Thyroid gland (tissue), 4 donors: ENCODE measurements around the gene RALGAPB. TPM values are rescaled to one million over a fixed set of nuclear protein-coding genes. Genes with fewer than 3 reads are reported as not detected.

ENCODE experiments used
- DNase-seq, 2 donors: peaks; one replicate each; pipeline ENCODE4 v3.0.0-alpha.2; 2019
- H3K27ac ChIP-seq, 3 donors: fragments of 200-600 bp; sonication (generic); 1 replicate in 2 of 3; 2 replicates in 1 of 3; pipeline ENCODE4 v1.5.1; 2016 to 2019; ENCODE audit warnings: mild to moderate bottlenecking in 1 of 3, moderate library complexity in 1 of 3
- H3K27me3 ChIP-seq: fragments of 200-600 bp; sonication (generic); one replicate; pipeline ENCODE4 v1.5.1; 2019
- H3K36me3 ChIP-seq, 2 donors: fragments of 200-600 bp; sonication (generic); one replicate each; pipeline ENCODE4 v1.5.1; 2016 to 2019
- H3K4me1 ChIP-seq, 2 donors: fragments of 200-600 bp; sonication (generic); one replicate each; pipeline ENCODE4 v1.5.1; 2017 to 2019
- H3K4me3 ChIP-seq, 3 donors: fragments of 200-600 bp; sonication (generic); replicated peaks in 1 of 3; 1 replicate in 2 of 3; 2 replicates in 1 of 3; pipeline ENCODE4 v1.5.1; 2016; ENCODE audit warnings: mild to moderate bottlenecking in 1 of 3
- H3K9me3 ChIP-seq: fragments of 200-600 bp; sonication (generic); one replicate; pipeline ENCODE4 v1.5.1; 2017
- POLR2A ChIP-seq, 2 donors: fragments of 450-650 bp; IDR thresholded peaks; one replicate each; pipeline ENCODE4 v1.6.1; 2017; ENCODE audit warnings: antibody characterized with exemption in 2 of 2, mild to moderate bottlenecking in 2 of 2, moderate library complexity in 1 of 2
- WGBS, 2 donors: methylation state at CpG; one replicate each; pipeline ENCODE4 v1.1.5; 2017; 5-methylcytosine and 5-hydroxymethylcytosine counted together
- intact Hi-C: fragments of 100-400 bp; cut with DNase I; formaldehyde crosslinking; loops from one replicate; pipeline ENCODE4 v1.15.1; 2023
- total RNA-seq, 4 donors: library from RNA; depleted of rRNA; stranded (reverse); fragments of >200 nt; gene quantifications; one replicate each; pipeline ENCODE4 v1.2.3, GENCODE V29; 2016
- TF ChIP-seq, protein P1 (sequence below), 6 experiments: fragments of 200-600 bp in 3 of 6; fragments of 450-650 bp in 3 of 6; sonication (generic) in 3 of 6; IDR thresholded peaks; one replicate each; pipeline ENCODE4 v1.5.1; 2016 to 2019; ENCODE audit warnings: antibody characterized with exemption in 6 of 6, mild to moderate bottlenecking in 2 of 6, inconsistent platforms in 1 of 6, moderate library complexity in 1 of 6

RALGAPB gene
- total RNA-seq, 4 donors from 2014 or later = 53.6 to 79.8 (median 62.1) TPM

GRCh38 chr20:38485041-38485440 is 12.4 kb downstream of the RALGAPB start:
- no peaks in the 10 kb centered on the region for H3K9me3 ChIP-seq
- TF ChIP-seq POLR2A (IDR thresholded peaks at IDR 0.05) = no peak
- TF ChIP-seq, protein P1, sequence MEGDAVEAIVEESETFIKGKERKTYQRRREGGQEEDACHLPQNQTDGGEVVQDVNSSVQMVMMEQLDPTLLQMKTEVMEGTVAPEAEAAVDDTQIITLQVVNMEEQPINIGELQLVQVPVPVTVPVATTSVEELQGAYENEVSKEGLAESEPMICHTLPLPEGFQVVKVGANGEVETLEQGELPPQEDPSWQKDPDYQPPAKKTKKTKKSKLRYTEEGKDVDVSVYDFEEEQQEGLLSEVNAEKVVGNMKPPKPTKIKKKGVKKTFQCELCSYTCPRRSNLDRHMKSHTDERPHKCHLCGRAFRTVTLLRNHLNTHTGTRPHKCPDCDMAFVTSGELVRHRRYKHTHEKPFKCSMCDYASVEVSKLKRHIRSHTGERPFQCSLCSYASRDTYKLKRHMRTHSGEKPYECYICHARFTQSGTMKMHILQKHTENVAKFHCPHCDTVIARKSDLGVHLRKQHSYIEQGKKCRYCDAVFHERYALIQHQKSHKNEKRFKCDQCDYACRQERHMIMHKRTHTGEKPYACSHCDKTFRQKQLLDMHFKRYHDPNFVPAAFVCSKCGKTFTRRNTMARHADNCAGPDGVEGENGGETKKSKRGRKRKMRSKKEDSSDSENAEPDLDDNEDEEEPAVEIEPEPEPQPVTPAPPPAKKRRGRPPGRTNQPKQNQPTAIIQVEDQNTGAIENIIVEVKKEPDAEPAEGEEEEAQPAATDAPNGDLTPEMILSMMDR (IDR thresholded peaks at IDR 0.05) = no peak
- H3K36me3 ChIP-seq = peaks cover 7 to 9% of the 10 kb centered on the region in 2 donors
- no peaks in the 10 kb centered on the region for H3K27me3 ChIP-seq
- H3K4me3 ChIP-seq = no peak overlapping the region
- peaks cover 0 to 4% of the 10 kb centered on the region in 2 donors for H3K4me1 ChIP-seq
- intact Hi-C loops = no loop called here
- DNase-seq = no peak
- H3K27ac ChIP-seq = no peak overlapping the region

DNA sequence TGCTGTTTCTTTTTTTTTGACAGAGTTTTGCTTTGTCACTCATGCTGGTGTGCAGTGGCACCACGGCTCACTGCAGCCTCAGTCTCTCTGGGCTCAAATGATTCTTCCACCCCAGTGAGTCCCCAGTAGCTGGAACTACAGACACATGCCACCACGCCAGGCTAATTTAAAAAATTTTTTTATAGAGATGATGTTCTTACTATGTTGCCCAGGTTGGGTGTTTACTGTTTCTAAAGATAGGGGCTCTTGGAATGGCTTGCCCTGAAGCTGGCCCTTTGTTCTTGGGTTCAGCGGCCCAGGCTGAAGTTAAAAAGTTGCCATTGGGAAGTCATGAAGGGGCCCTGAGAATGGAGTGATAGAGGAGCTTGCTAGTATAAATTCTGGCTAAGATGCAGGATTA is 16.5 kb downstream of the RALGAPB start:
- Histone ChIP-seq H3K4me3 (no peak overlapping the region), H3K4me1 (peaks cover 0 to 4% of the 10 kb centered on the region in 2 donors), H3K27ac (no peak overlapping the region), H3K27me3 (no peaks in the 10 kb centered on the region), H3K36me3 (peaks cover 15 to 17% of the 10 kb centered on the region in 2 donors), H3K9me3 (no peaks in the 10 kb centered on the region)
- intact Hi-C loops = no loop called here
- TF ChIP-seq POLR2A (IDR thresholded peaks at IDR 0.05) = no peak
- TF ChIP-seq, protein P1 (IDR thresholded peaks at IDR 0.05) = no peak
- no peak for DNase-seq
- WGBS, 2 donors = 95 to 98% methylated on average over 3 of the region's 3 CpGs

DNA sequence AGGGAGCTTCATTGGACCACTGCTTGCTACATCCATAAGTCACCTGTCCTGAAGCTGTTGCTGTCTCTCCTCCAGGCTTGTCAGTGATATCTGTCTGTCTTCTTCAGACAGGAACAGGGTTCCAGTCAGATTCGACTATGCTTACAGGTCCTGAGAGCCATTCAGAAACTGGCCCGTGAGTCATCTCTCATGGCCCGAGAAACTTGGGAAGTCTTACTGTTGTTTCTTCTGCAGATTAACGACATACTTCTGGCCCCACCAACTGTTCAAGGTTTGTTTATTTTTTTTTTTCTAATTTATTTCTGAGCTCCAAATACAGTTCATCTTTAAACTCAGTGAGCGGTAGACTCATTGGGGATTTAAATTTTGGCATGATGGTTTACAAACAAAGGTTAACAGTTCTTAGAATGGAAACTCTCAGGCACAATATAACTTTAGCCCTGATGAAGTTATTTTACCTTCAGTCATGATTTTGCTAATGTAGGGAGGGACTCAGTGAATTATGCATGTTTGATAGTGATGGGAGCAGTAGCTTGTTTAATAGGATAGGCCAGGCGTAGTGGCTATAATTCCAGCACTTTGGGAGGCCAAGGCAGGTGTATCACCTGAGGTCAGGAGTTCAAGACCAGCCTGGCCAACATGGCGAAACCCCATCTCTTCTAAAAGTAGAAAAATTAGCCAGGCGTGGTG is 24.7 kb downstream of the RALGAPB start:
- no peaks in the 10 kb centered on the region for H3K9me3 ChIP-seq
- TF ChIP-seq, protein P1 (IDR thresholded peaks at IDR 0.05) = no peak
- no peak for TF ChIP-seq POLR2A (IDR thresholded peaks at IDR 0.05)
- H3K27ac ChIP-seq = no peak overlapping the region
- 91 to 96% methylated on average over 8 of the region's 8 CpGs for WGBS, 2 donors
- no peaks in the 10 kb centered on the region for H3K27me3 ChIP-seq
- H3K4me1 ChIP-seq = no peaks in the 10 kb centered on the region
- no peak overlapping the region for H3K4me3 ChIP-seq
- peaks cover 5 to 23% of the 10 kb centered on the region in 2 donors for H3K36me3 ChIP-seq
- no peak for DNase-seq
- intact Hi-C loops = no loop called here

- intact Hi-C loops = no loop called here
- TF ChIP-seq, protein P1 (IDR thresholded peaks at IDR 0.05) = no peak
- TF ChIP-seq POLR2A (IDR thresholded peaks at IDR 0.05) = no peak
- H3K4me1 ChIP-seq = no peaks in the 10 kb centered on the region
- no peak for DNase-seq
- 91 to 97% methylated on average over 1 of the region's 1 CpG for WGBS, 2 donors
- H3K4me3 ChIP-seq = no peak overlapping the region
- no peaks in the 10 kb centered on the region for H3K27me3 ChIP-seq
- no peak overlapping the region for H3K27ac ChIP-seq
- peaks cover 0 to 20% of the 10 kb centered on the region in 2 donors for H3K36me3 ChIP-seq
- no peaks in the 10 kb centered on the region for H3K9me3 ChIP-seq
These were observed 26.3 kb downstream of the RALGAPB start for GRCh38 chr20:38498909-38499308.

- 43 to 83% methylated on average over 1 of the region's 1 CpG for WGBS, 2 donors
- H3K27ac ChIP-seq = no peak overlapping the region
- no peak overlapping the region for H3K4me3 ChIP-seq
- H3K9me3 ChIP-seq = no peaks in the 10 kb centered on the region
- intact Hi-C loops = no loop called here
- no peak for DNase-seq
- H3K4me1 ChIP-seq = no peaks in the 10 kb centered on the region
- no peaks in the 10 kb centered on the region for H3K27me3 ChIP-seq
- TF ChIP-seq POLR2A (IDR thresholded peaks at IDR 0.05) = no peak
- TF ChIP-seq, protein P1 (IDR thresholded peaks at IDR 0.05) = no peak
- H3K36me3 ChIP-seq = peaks cover 0 to 20% of the 10 kb centered on the region in 2 donors
These were observed 26.7 kb downstream of the RALGAPB start for GRCh38 chr20:38499366-38499765.
